Esophagus muscularis mucosa (tissue), 4 donors: Measurements from ENCODE around the gene NUP35.

ENCODE experiments used
- CTCF ChIP-seq, 3 experiments: fragments of 200-600 bp in 2 of 3; fragments of 450-650 bp in 1 of 3; sonication (generic) in 2 of 3; IDR thresholded peaks; one replicate each; pipeline ENCODE4 v1.5.1; 2017 to 2019; ENCODE audit warnings: antibody characterized with exemption in 3 of 3, mild to moderate bottlenecking in 2 of 3, moderate library complexity in 1 of 3
- EP300 ChIP-seq: sonication (generic); formaldehyde crosslinking; IDR thresholded peaks from one replicate; pipeline ENCODE4 v1.6.1; 2017; ENCODE audit warnings: antibody characterized with exemption
- POLR2A ChIP-seq: fragments of 450-650 bp; IDR thresholded peaks from one replicate; pipeline ENCODE4 v1.6.1; 2017; ENCODE audit warnings: antibody characterized with exemption, moderate library complexity, mild to moderate bottlenecking, low read depth

DNA sequence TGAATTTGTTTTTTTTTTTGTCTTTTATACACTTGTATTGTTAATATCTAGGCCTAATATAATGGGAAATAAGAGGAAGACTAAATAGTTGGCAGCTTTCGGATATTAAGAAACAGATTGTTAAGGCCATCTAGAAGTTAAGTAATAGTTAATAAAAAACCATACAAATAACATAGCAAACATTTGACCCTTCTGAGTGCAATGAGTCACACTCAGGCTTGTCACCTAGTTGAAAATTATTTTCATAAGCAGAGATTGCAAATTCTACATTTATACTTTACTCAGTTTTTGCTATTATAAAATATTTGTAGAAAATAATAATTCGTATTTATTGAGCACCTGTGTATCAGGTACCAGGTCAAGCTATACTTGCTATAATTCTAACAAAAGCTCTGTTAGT, 2.4 kb downstream of the NUP35 start:
- no peak for TF ChIP-seq EP300
- TF ChIP-seq CTCF (IDR thresholded peaks at IDR 0.05): no peak
- no peak for TF ChIP-seq POLR2A
